Stomach (tissue), 9 donors: Measurements from ENCODE around the gene PCDH9. TPM values are rescaled to one million over a fixed set of nuclear protein-coding genes. Genes with fewer than 3 reads are reported as not detected.
A peak's percentile ranks its signal among the peaks of the same experiment; 100 is the strongest.

Experiments
- DNase-seq, 2 donors: peaks; one replicate each; pipeline versions ENCODE4 v3.0.0 to v3.0.0-alpha.2; 2013 to 2019
- H3K27ac ChIP-seq, 5 donors: fragments of 200-600 bp in 4 of 5; sonication (generic) in 4 of 5; one replicate each; pipeline ENCODE4 v1.5.1; 2013 to 2019; ENCODE audit warnings: mild to moderate bottlenecking in 1 of 5, moderate library complexity in 1 of 5
- H3K27me3 ChIP-seq, 3 donors: fragments of 200-600 bp; sonication (generic); one replicate each; pipeline ENCODE4 v1.5.1; 2017 to 2019; ENCODE audit warnings: mixed run types in 1 of 3
- H3K36me3 ChIP-seq, 4 donors: fragments of 200-600 bp; sonication (generic); 1 replicate in 3 of 4; 2 replicates in 1 of 4; pipeline ENCODE4 v1.5.1; 2016 to 2019
- H3K4me1 ChIP-seq, 4 donors: fragments of 200-600 bp; sonication (generic); one replicate each; pipeline ENCODE4 v1.5.1; 2016 to 2019
- H3K4me3 ChIP-seq, 4 donors: fragments of 200-600 bp; sonication (generic) in 3 of 4; one replicate each; pipeline ENCODE4 v1.5.1; 2016 to 2019; ENCODE audit warnings: mild to moderate bottlenecking in 1 of 4
- H3K9me3 ChIP-seq, 4 donors: fragments of 200-600 bp; sonication (generic); one replicate each; pipeline ENCODE4 v1.5.1; 2016 to 2019
- CTCF ChIP-seq, 7 experiments: fragments of 450-650 bp in 4 of 7; fragments of 200-600 bp in 3 of 7; sonication (generic) in 3 of 7; IDR thresholded peaks; one replicate each; pipeline ENCODE4 v1.5.1; 2016 to 2019; ENCODE audit warnings: antibody characterized with exemption in 7 of 7, control low read depth in 2 of 7, mild to moderate bottlenecking in 1 of 7
- EP300 ChIP-seq: sonication (generic); formaldehyde crosslinking; IDR thresholded peaks from one replicate; pipeline ENCODE4 v1.6.1; 2017; ENCODE audit warnings: antibody characterized with exemption
- POLR2A ChIP-seq, 4 donors: fragments of 450-650 bp; IDR thresholded peaks; one replicate each; pipeline ENCODE4 v1.6.1; 2016; ENCODE audit warnings: antibody characterized with exemption in 4 of 4, control low read depth in 2 of 4, mild to moderate bottlenecking in 1 of 4, moderate library complexity in 1 of 4
- POLR2AphosphoS5 ChIP-seq, 3 donors: sonication (generic); formaldehyde crosslinking; IDR thresholded peaks; one replicate each; pipeline ENCODE4 v1.6.1; 2016; ENCODE audit warnings: antibody characterized with exemption in 3 of 3
- WGBS, 5 donors: extraction: QIAGEN DNeasy Blood & Tissue Kit in 3 of 5; methylation state at CpG; one replicate each; pipeline versions ENCODE4 v1.1.5 to v1.1.7; 2013 to 2018; 5-methylcytosine and 5-hydroxymethylcytosine counted together
- intact Hi-C: fragments of 100-400 bp; cut with DNase I; formaldehyde crosslinking; loops from one replicate; pipeline ENCODE4 v1.15.1; 2023; ENCODE audit warnings: low total_unique reads
- polyA plus RNA-seq, 3 donors: library from polyadenylated mRNA; stranded (reverse); fragments of 200-250 nt; gene quantifications; one replicate each; pipeline ENCODE4 v1.2.3, GENCODE V29; 2013
- total RNA-seq, 5 donors: library from RNA; depleted of rRNA; stranded (reverse); fragments of >200 nt; gene quantifications; one replicate each; pipeline versions ENCODE4 v1.1.0 to v1.2.3, GENCODE V29; 2014 to 2016
- donor health status: healthy with polysubstance abuse.
- donor health status: Bipolar disorder and iron deficiency.
- donor health status: healthy.

The PCDH9 gene
- total and polyA plus RNA-seq, 8 donors: 0.40 to 36.2 (median 3.7) TPM

- Histone ChIP-seq H3K4me1 (peaks cover 0 to 4% (median 0%) of the 10 kb centered on the region in 4 donors), H3K27me3 (no peaks in the 10 kb centered on the region), H3K4me3 (no peak overlapping the region), H3K27ac (no peak overlapping the region), H3K36me3 (no peaks in the 10 kb centered on the region), H3K9me3 (no peaks in the 10 kb centered on the region)
- 87 to 96% (median 95%) methylated on average over 5 of the region's 5 CpGs for WGBS, 5 donors
- no peak for DNase-seq
- intact Hi-C loops: no loop called here
- TF ChIP-seq CTCF (IDR thresholded peaks at IDR 0.05) (no peak), POLR2A (IDR thresholded peaks at IDR 0.05) (no peak), EP300 (no peak), POLR2AphosphoS5 (IDR thresholded peaks at IDR 0.05) (no peak)
These were observed 152.1 kb downstream of the PCDH9 start for GRCh38 chr13:67078062-67078461.

- Histone ChIP-seq H3K9me3 (no peaks in the 10 kb centered on the region), H3K27ac (no peak overlapping the region), H3K4me3 (no peak overlapping the region), H3K4me1 (peaks cover 0 to 4% (median 0%) of the 10 kb centered on the region in 4 donors), H3K36me3 (no peaks in the 10 kb centered on the region), H3K27me3 (no peaks in the 10 kb centered on the region)
- TF ChIP-seq POLR2AphosphoS5 (IDR thresholded peaks at IDR 0.05) (no peak), CTCF (IDR thresholded peaks at IDR 0.05) (no peak), POLR2A (IDR thresholded peaks at IDR 0.05) (no peak), EP300 (no peak)
- DNase-seq: no peak
- intact Hi-C loops: no loop called here
These were observed 153.0 kb downstream of the PCDH9 start for GRCh38 chr13:67077132-67077531.

- WGBS, 5 donors: 81 to 88% (median 85%) methylated on average over 3 of the region's 3 CpGs
- intact Hi-C loops: no loop called here
- Histone ChIP-seq H3K27ac (no peak overlapping the region), H3K9me3 (no peaks in the 10 kb centered on the region), H3K4me3 (no peak overlapping the region), H3K27me3 (no peaks in the 10 kb centered on the region), H3K4me1 (peaks cover 0 to 4% (median 0%) of the 10 kb centered on the region in 4 donors), H3K36me3 (no peaks in the 10 kb centered on the region)
- TF ChIP-seq EP300 (no peak), CTCF (IDR thresholded peaks at IDR 0.05) (no peak), POLR2A (IDR thresholded peaks at IDR 0.05) (no peak), POLR2AphosphoS5 (IDR thresholded peaks at IDR 0.05) (no peak)
- no peak for DNase-seq
These were observed 153.8 kb downstream of the PCDH9 start for GRCh38 chr13:67076378-67076777.

- H3K4me3 ChIP-seq: no peak overlapping the region
- intact Hi-C loops: no loop called here
- peak in 1 of 2 donors; percentile 19 for DNase-seq
- WGBS, 5 donors: 22 to 43% (median 36%) methylated on average over 1 of the region's 1 CpG
- peaks cover 0 to 9% (median 2%) of the 10 kb centered on the region in 4 donors for H3K4me1 ChIP-seq
- no peaks in the 10 kb centered on the region for H3K9me3 ChIP-seq
- H3K27me3 ChIP-seq: no peaks in the 10 kb centered on the region
- no peak for TF ChIP-seq POLR2AphosphoS5 (IDR thresholded peaks at IDR 0.05)
- TF ChIP-seq EP300: no peak
- no peak for TF ChIP-seq CTCF (IDR thresholded peaks at IDR 0.05)
- TF ChIP-seq POLR2A (IDR thresholded peaks at IDR 0.05): no peak
- no peaks in the 10 kb centered on the region for H3K36me3 ChIP-seq
- H3K27ac ChIP-seq: no peak overlapping the region
These were observed 154.9 kb downstream of the PCDH9 start for GRCh38 chr13:67075239-67075638.
